Osteocyte (in vitro differentiated cells): ENCODE measurements around the gene ARPC5. TPM values are rescaled to one million over a fixed set of nuclear protein-coding genes. Genes with fewer than 3 reads are reported as not detected.

Source experiments
- DNase-seq: peaks from one replicate; pipeline ENCODE4 v3.0.0; 2021; ENCODE audit warnings: mixed read lengths; ENCODE audit not compliant: unreplicated experiment; ENCODE audit errors: extremely low spot score
- H3K27ac Mint-ChIP-seq: one replicate; pipeline ENCODE4 v1.8.0; 2021; ENCODE audit warnings: mild to moderate bottlenecking, mixed read lengths; ENCODE audit not compliant: unreplicated experiment
- H3K27me3 Mint-ChIP-seq: one replicate; pipeline ENCODE4 v1.8.0; 2021; ENCODE audit warnings: mixed read lengths; ENCODE audit not compliant: unreplicated experiment
- H3K36me3 Mint-ChIP-seq: one replicate; pipeline ENCODE4 v1.8.0; 2021; ENCODE audit warnings: mixed read lengths; ENCODE audit not compliant: unreplicated experiment
- H3K4me1 Mint-ChIP-seq: one replicate; pipeline ENCODE4 v1.8.0; 2021; ENCODE audit warnings: mixed read lengths; ENCODE audit not compliant: unreplicated experiment
- H3K4me3 Mint-ChIP-seq: one replicate; pipeline ENCODE4 v1.8.0; 2021; ENCODE audit warnings: mild to moderate bottlenecking, moderate library complexity, mixed read lengths; ENCODE audit not compliant: unreplicated experiment
- H3K9me3 Mint-ChIP-seq: one replicate; pipeline ENCODE4 v1.8.0; 2021; ENCODE audit warnings: mixed read lengths; ENCODE audit not compliant: unreplicated experiment
- total RNA-seq: library from RNA; stranded (reverse); gene quantifications from 2 replicates; pipeline ENCODE4 v1.2.1, GENCODE V29; 2021
- TF ChIP-seq, protein P1 (sequence below): fragments of 200-600 bp; sonication (generic); IDR thresholded peaks from 2 replicates; pipeline ENCODE4 v1.5.0; 2021; ENCODE audit warnings: antibody characterized with exemption, mild to moderate bottlenecking, moderate library complexity

The ARPC5 gene
- total RNA-seq, 1 donor from 2014 or later, result 127 TPM

DNA sequence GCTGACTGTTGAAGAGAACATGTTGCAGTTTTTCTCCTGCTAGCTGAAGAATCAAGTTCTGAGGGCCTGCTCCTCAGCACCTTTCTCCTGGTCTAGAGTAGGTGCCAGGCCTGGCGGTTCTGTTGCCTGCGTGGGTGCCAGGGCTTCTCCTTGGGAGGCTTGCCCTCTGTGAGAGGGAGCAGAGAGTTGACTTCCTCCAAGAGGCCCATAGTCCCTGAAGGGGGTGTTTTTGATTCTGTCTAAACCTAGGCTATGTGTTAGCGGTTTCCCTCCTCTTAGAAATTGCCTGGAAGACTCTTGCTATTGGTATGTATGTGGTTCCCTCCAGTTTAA, 17.8 kb upstream of the ARPC5 start:
- Mint-ChIP-seq H3K9me3 (no peaks in the 10 kb centered on the region), H3K4me3 (no peak overlapping the region), H3K27me3 (no peaks in the 10 kb centered on the region), H3K4me1 (peaks cover 13% of the 10 kb centered on the region), H3K27ac (no peak overlapping the region), H3K36me3 (no peaks in the 10 kb centered on the region)
- TF ChIP-seq, protein P1, sequence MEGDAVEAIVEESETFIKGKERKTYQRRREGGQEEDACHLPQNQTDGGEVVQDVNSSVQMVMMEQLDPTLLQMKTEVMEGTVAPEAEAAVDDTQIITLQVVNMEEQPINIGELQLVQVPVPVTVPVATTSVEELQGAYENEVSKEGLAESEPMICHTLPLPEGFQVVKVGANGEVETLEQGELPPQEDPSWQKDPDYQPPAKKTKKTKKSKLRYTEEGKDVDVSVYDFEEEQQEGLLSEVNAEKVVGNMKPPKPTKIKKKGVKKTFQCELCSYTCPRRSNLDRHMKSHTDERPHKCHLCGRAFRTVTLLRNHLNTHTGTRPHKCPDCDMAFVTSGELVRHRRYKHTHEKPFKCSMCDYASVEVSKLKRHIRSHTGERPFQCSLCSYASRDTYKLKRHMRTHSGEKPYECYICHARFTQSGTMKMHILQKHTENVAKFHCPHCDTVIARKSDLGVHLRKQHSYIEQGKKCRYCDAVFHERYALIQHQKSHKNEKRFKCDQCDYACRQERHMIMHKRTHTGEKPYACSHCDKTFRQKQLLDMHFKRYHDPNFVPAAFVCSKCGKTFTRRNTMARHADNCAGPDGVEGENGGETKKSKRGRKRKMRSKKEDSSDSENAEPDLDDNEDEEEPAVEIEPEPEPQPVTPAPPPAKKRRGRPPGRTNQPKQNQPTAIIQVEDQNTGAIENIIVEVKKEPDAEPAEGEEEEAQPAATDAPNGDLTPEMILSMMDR, result no peak
- DNase-seq, result no peak

DNA sequence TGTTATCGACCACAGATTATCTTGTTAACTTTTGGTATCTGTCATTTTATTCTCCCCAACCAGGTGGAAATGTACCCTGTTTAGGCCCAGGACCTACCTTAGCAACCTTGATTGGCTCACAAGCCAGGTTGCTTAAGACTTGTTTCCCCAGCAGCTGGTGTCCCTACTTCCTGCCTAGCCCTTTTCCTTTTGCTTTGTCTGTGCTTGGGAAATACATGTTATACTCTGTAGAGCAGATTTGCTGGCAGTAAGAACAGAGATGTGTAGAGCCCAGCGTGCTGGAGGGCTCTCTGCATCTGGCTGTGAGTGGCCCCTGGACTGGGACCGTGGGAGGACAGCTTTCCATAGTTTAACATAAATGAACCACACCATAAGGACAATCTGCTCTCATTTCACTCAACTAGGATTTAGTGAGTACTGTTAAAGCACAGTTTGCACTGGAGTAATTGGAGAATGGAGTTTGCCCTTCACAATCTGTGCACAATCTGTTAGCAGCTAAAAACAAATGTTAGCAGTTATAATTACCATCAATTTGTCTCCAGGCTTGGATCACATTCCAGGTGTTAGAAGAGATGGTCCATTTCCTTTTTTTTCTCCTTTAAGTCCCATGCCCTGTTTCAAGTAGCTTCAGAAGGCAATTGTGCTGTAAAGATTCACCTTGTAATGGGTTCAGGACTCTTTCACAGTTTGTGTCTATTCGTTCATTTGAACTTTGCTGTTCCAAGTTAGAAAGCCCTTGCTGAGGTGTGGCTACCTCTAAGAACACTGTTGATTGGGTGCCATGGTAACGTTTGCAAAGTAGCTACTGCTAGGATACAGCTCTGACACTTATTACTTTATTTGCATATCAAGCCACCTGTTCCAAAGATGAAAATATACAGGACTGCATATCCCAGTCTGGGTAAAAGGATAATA, 17.2 kb upstream of the ARPC5 start, which contains the start of gene APOBEC4:
Gene APOBEC4 (minus strand): TSS at position 770 of the 915 bp plus-strand sequence. CDS start 4,535 bp downstream, outside the sequence.
- no peak within 1 kb of the TSS for H3K27ac Mint-ChIP-seq
- H3K36me3 Mint-ChIP-seq, result no peaks in the 10 kb centered on the region
- peaks cover 13% of the 10 kb centered on the region for H3K4me1 Mint-ChIP-seq
- no peaks in the 10 kb centered on the region for H3K9me3 Mint-ChIP-seq
- no peaks in the 10 kb centered on the region for H3K27me3 Mint-ChIP-seq
- TF ChIP-seq, protein P1, result no peak
- DNase-seq, result no peak
- no peak within 1 kb of the TSS for H3K4me3 Mint-ChIP-seq

DNA sequence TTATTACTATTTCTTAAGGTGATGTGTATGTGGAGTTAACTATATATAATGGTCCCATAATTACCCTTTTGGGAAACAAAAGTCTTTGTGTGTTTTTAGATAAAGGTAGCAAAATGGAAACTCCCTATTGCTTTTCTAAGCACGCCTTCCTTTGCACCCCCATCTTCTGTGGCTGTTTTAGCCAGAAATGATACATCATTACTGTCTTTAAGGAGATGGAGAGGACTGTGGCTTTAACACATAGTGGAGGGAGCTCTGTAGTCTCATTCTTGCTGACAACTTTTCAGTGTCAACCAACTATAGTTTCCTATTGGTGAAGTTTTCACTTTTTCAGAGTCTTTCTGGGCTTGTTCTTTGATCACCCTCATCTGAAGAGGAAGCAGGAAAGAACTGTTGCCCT, 16.5 kb upstream of the ARPC5 start:
- no peaks in the 10 kb centered on the region for H3K9me3 Mint-ChIP-seq
- H3K27me3 Mint-ChIP-seq, result no peaks in the 10 kb centered on the region
- no peak for DNase-seq
- no peak overlapping the region for H3K4me3 Mint-ChIP-seq
- H3K36me3 Mint-ChIP-seq, result no peaks in the 10 kb centered on the region
- H3K27ac Mint-ChIP-seq, result no peak overlapping the region
- H3K4me1 Mint-ChIP-seq, result peaks cover 13% of the 10 kb centered on the region
- TF ChIP-seq, protein P1, result no peak

DNA sequence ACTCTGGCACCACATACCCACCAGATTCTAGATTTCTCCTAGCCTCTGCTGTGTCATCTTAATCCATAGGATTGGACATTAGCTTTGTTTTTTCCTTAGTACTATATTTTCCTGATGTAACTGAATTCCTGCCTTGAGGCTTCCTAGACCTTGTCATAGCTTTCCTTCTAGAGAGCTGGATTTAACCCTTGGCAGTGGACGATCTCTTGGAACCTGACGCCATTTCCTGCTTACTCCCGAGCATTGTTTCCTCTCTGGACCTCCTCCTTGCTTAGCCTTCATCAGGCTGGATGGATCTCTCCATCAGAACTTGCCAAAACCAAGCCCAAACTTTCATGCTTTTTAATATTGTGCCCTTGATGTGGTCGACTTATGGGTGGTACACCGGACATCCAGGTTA, 16.0 kb upstream of the ARPC5 start:
- TF ChIP-seq, protein P1, result no peak
- no peak overlapping the region for H3K27ac Mint-ChIP-seq
- H3K36me3 Mint-ChIP-seq, result no peaks in the 10 kb centered on the region
- peaks cover 13% of the 10 kb centered on the region for H3K4me1 Mint-ChIP-seq
- H3K27me3 Mint-ChIP-seq, result no peaks in the 10 kb centered on the region
- H3K9me3 Mint-ChIP-seq, result no peaks in the 10 kb centered on the region
- DNase-seq, result no peak
- no peak overlapping the region for H3K4me3 Mint-ChIP-seq

DNA sequence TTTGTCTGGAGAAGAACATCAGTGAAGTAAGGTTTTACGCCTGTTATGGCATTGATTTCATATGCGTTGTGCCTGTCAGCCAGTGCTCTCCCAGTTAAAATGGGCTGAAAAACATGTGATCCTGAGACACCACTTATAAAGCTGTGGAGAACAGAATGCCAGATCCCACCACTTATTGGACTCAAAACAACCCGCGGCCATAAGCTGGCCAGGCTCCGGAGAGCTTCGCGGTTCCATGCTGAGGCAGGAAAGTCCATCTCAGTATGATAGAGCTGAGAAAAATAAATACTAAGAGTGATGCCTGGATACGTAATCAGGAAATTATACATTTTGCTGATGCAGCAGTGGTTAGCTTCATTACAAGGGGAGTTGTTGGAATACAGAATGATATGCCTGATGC, 12.5 kb upstream of the ARPC5 start:
- H3K9me3 Mint-ChIP-seq, result no peaks in the 10 kb centered on the region
- no peaks in the 10 kb centered on the region for H3K27me3 Mint-ChIP-seq
- no peaks in the 10 kb centered on the region for H3K36me3 Mint-ChIP-seq
- no peak overlapping the region for H3K4me3 Mint-ChIP-seq
- no peak overlapping the region for H3K27ac Mint-ChIP-seq
- no peak for DNase-seq
- TF ChIP-seq, protein P1, result no peak
- no peaks in the 10 kb centered on the region for H3K4me1 Mint-ChIP-seq
